Lower leg skin (tissue), 4 donors: ENCODE results near the gene KIAA2012. TPM values are rescaled to one million over a fixed set of nuclear protein-coding genes. Genes with fewer than 3 reads are reported as not detected.

ENCODE experiments used
- DNase-seq, 2 donors: peaks; one replicate each; pipeline ENCODE4 v3.0.0-alpha.2; 2019; ENCODE audit warnings: low spot score in 2 of 2
- H3K4me3 ChIP-seq: fragments of 200-600 bp; sonication (generic); 2 replicates; pipeline ENCODE4 v1.5.1; 2017; ENCODE audit warnings: mild to moderate bottlenecking, low read depth; ENCODE audit not compliant: poor library complexity, severe bottlenecking
- CTCF ChIP-seq, 3 donors: fragments of 450-650 bp; IDR thresholded peaks; one replicate each; pipeline ENCODE4 v1.5.1; 2016; ENCODE audit warnings: antibody characterized with exemption in 3 of 3, mild to moderate bottlenecking in 3 of 3, moderate library complexity in 2 of 3
- POLR2A ChIP-seq, 2 donors: fragments of 450-650 bp; IDR thresholded peaks; one replicate each; pipeline ENCODE4 v1.6.1; 2016 to 2017; ENCODE audit warnings: antibody characterized with exemption in 2 of 2, mild to moderate bottlenecking in 1 of 2, moderate library complexity in 1 of 2
- WGBS, 2 donors: methylation state at CpG; one replicate each; pipeline ENCODE4 v1.1.5; 2018; 5-methylcytosine and 5-hydroxymethylcytosine counted together
- intact Hi-C: fragments of 100-400 bp; cut with DNase I; formaldehyde crosslinking; loops from one replicate; pipeline ENCODE4 v1.15.0; 2023; ENCODE audit warnings: low total_unique reads
- total RNA-seq, 4 donors: library from RNA; depleted of rRNA; stranded (reverse); fragments of >200 nt; gene quantifications; one replicate each; pipeline ENCODE4 v1.1.0, GENCODE V29; 2016

The KIAA2012 gene
- total RNA-seq, 4 donors from 2014 or later: not detected

GRCh38 chr2:202201220-202202160 is 128.4 kb downstream of the KIAA2012 start:
- intact Hi-C loops: no loop called here
- WGBS, 2 donors: 91 to 94% methylated on average over 21 of the region's 21 CpGs
- DNase-seq: no peak
- TF ChIP-seq CTCF (IDR thresholded peaks at IDR 0.05): no peak
- no peak overlapping the region for H3K4me3 ChIP-seq

DNA sequence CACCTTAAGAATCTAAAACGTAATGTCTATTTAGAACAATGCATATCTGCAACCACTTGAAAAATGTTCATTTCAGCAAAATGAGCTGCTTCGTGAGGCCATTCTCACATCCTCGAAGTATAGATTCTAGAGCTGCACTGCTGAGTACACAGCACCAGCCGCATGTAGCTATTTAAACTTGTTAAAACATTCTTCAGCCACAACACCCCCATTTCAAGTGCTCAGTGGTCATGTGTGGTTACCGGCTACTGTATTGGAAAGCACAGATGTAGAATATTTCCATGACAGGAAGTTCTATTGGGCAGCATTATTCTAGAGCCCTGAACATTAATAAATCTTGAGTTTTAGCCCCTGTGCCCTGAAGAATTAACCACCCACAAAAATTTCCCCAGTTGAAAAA is 130.3 kb downstream of the KIAA2012 start:
- intact Hi-C loops: no loop called here
- no peak for DNase-seq
- TF ChIP-seq POLR2A (IDR thresholded peaks at IDR 0.05) (no peak), CTCF (IDR thresholded peaks at IDR 0.05) (no peak)
- 93% methylated on average over 5 of the region's 5 CpGs for WGBS, 2 donors
- no peak overlapping the region for H3K4me3 ChIP-seq

DNA sequence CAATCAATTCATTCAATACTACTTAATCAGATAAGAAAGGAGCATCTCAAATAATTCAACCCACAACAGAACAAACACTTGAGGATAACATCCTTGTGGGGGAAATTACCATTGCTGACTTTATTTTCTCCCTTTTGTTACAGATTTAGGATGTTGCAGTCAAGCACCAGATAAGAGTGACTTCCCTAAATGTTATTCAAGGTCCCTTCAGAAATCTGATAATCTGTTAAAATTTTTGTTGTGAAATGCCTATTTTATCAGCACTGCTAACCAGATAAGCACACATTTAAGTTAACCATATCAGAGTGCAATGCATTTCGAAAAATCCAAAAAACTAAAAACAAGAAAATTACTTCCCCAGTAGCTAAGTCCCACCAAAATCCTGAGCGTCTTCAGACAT is 131.8 kb downstream of the KIAA2012 start:
- no peak for TF ChIP-seq CTCF (IDR thresholded peaks at IDR 0.05)
- no peak for TF ChIP-seq POLR2A (IDR thresholded peaks at IDR 0.05)
- intact Hi-C loops: no loop called here
- no peak for DNase-seq
- H3K4me3 ChIP-seq: no peak overlapping the region
- 94 to 97% methylated on average over 2 of the region's 2 CpGs for WGBS, 2 donors

DNA sequence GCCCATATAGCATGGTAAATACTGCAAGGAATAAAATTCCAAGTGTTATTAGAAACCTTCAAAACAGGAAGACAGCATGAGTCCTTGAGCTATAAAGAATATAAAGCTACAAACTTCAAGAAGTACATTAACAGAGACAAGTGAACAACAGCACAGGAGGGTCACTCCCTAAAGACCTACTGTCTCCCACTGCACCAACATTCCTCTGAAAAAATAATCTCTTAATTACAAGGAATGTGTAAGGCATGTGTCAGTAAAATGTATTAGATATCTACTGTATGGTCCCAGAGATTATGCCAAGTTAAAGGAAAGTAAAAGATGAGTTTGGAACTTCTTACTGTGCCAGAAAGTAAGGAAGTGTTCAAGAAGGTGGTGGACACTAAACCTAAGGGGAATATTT is 135.5 kb downstream of the KIAA2012 start:
- H3K4me3 ChIP-seq: no peak overlapping the region
- TF ChIP-seq CTCF (IDR thresholded peaks at IDR 0.05) (no peak), POLR2A (IDR thresholded peaks at IDR 0.05) (no peak)
- no peak for DNase-seq
- intact Hi-C loops: no loop called here

- H3K4me3 ChIP-seq: no peak overlapping the region
- WGBS, 2 donors: 94 to 100% methylated on average over 1 of the region's 1 CpG
- TF ChIP-seq CTCF (IDR thresholded peaks at IDR 0.05) (no peak), POLR2A (IDR thresholded peaks at IDR 0.05) (no peak)
- intact Hi-C loops: no loop called here
- DNase-seq: no peak
Observed at GRCh38 chr2:202215179-202215578, 142.1 kb downstream of the KIAA2012 start.

DNA sequence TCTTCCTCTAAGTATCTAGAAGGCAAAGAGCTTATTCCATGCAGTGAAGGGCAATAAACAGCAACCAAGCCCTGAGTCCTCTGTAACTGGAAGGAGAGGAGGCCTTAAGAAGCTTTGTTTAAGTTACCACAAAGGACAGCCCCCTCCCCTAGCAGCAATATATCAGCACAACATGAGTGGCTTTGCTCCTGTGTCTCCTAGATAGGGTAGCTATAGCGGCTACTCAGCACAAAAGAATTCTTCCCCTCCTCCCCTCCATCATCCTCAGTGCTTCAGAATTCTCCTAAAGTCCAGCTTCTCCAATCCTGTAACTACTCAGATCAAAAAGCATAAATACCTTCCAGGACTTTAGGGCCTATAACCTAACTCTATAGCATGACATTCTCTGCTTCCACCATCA is 148.8 kb downstream of the KIAA2012 start:
- H3K4me3 ChIP-seq: no peak overlapping the region
- intact Hi-C loops: no loop called here
- DNase-seq: no peak
- 82 to 87% methylated on average over 1 of the region's 1 CpG for WGBS, 2 donors
- TF ChIP-seq POLR2A (IDR thresholded peaks at IDR 0.05): no peak
- no peak for TF ChIP-seq CTCF (IDR thresholded peaks at IDR 0.05)
